T47D (cell line): ENCODE data around the gene ANKS3.
"Not testable (repeated sequence)": the region's sequence is repeated elsewhere in the genome, so short reads cannot be mapped to it uniquely, and the experiment has no call there.

Experiments
- DNase-seq, 2 experiments: peaks; one replicate each; pipeline versions ENCODE4 v3.0.0 to v3.0.0-alpha.2; 2011 to 2012; ENCODE audit warnings: low read depth in 1 of 2, low spot score in 1 of 2
- JUND ChIP-seq: IDR thresholded peaks from 2 replicates; pipeline ENCODE4 v1.6.1; 2012; ENCODE audit warnings: low read depth
- in situ Hi-C: cut with HindIII; loops from 2 replicates; pipeline ENCODE4 v1.10.0; 2016; ENCODE audit warnings: low sequenced_read_pairs, low pct_unique_long_range_greater_than_20kb

ANKS3 gene

DNA sequence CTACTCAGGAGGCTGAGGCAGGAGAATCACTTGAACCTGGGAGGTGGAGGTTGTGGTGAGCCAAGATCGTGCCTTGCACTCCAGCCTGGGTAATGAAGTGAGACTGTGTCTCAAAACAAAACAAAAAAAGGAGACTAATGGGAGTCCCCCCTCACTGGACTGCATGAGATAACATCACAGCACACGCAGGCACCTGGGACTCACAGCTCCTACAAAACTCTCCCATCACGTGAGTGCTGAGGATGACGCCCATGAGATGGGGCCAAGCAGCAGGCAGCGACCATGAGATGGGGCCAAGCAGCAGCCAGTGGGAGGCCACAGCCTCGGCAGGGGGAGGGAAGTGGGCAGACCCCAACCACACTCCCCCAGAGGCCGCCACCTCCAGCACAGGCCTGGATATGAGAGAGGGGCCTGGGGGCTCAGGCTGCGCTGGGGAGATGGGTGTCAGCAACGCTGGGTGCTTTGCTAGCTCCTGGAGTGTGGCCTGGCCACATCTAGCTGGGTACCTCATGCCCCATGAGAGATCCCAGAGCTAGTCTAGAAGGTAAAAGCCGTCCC is 15.7 kb upstream of the ANKS3 start:
- in situ Hi-C loops = no loop called here
- no peak for TF ChIP-seq JUND

DNA sequence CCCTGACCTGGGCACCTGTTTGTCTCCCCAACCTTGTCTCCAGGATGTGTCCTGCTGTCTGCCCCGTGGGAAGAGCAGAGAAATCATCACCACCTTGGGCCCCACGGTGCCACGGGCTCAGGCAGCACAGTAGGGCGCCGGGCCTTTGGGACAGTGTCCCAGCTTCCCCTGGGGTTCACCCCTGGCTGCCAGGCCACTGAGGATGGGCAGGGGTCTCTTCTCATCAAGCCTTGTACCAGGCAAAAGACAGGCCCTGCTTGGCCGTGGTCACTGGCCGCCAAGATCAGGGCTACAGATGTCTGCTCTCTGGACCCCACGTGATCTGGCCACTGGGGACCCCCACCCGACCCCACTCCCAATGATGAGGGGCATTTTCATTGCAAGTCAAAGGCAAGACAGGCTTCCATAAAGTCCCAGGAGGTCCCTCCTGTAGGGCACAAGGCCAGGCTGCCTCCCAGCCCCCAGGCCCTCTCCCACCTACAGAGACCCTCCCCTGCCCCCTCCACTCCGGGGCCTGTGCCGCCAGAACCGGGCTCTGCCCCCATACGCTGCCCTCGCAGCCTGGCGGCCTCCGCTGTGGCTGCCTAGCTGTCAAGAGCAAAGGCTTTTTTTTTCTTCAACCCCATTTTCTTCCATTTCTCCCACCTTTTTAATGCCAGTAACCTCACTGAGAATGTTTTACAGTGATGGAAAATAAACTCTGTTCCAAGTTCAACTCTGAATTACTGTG is 14.8 kb upstream of the ANKS3 start:
- TF ChIP-seq JUND = no peak
- DNase-seq = no peak
- in situ Hi-C loops = no loop called here

More for the DNA sequence above, 15.7 kb upstream of the ANKS3 start:
- no peak for DNase-seq

DNA sequence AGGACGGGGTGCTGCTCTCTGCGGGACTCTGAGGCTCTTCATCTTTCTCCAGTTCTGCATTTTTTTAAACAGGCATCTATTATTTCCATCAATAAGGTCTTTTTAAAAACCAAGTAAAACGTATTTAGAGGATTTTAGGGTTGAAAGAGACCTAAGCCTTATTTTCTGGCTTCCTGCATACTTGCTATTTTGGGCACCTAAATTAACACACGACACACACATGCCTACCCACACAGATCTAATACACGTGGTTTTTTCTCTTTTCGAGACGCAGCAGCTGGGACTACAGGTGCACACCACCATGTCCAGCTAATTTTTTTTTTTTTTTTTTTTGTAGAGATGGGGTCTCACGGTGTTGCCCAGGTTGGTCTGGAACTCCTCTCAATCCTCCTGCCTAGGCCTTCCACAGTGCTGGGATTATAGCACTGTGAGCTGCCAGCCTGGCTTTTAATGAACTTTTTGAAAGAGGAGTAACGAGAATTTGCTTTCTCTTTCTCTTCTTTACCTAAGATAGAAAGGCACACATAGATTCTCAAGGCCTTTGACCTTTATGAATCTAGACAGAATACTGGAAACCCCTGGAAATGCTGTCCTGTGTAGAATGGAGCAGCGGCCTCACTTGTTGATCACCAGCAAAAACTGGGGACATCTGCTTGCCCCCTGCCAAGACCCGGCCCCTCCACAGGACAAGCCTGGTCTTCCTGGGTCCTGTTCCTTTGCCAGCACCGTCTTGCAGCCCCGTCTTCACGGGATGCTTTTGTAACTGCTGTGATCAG is 14.0 kb upstream of the ANKS3 start:
- TF ChIP-seq JUND = no peak
- DNase-seq = no peak
- in situ Hi-C loops = no loop called here

DNA sequence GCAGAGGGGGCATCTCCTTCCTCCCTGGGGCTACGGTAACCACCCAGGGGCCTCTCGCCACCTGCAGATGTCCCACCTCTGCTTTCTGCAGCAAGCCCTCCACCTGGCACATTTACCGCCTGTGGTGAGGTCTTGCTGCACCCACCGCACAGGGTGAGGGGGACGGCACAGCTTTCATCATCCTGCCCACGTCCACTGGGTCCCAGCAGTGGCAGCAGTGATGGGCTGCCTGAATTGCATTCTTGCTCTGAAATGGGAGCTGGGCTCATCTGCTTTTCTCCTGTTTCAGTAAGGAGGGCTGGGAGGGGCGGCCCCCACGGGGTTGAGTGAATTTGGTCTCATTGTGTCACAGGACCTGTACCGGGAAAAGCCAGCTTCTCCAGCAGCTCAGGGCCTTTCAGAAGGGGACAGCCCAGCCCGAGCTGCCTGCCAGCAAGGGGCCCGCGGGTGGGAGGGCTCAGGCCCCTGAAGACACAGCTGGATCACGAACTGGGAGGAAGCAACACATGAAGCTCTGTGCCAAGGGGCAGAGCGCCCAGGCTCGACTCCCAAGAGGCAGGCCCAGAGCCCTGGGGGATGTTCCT is 13.0 kb upstream of the ANKS3 start:
- DNase-seq = no peak
- no peak for TF ChIP-seq JUND
- in situ Hi-C loops = no loop called here

DNA sequence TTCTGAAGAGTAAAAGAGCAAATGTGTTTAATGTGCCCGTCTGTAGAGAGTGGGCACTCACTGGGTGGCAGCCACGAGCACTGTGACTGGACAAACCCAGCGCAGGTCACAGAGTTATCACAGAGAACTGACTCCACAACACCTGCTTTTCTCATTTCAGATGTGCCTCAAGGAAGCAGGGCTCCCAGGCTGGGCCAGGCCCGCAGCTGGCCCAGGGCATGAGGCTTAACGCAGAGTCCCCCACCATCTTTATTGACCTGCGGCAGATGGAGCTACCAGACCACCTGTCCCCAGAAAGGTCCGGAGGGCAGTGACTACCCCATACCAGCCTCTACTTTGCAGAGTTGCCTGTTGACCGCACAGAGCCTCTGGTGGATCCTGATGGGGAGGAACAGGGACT is 12.1 kb upstream of the ANKS3 start:
- TF ChIP-seq JUND = no peak
- in situ Hi-C loops = no loop called here
- DNase-seq = no peak

DNA sequence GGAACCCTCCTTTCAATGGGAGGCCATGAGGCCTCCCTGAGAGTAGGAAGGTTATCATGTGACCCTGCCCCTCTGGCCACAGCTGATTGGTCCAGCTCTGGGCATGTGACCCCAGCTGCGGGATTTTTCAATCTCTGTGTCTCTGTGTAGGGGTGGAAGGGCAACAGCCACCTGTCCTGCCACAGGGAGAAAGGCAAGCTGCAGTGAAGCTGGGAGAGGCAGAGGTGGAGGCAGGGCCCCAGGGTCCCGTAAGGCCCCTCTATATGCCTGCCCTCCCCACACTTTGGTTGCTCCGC is 11.2 kb upstream of the ANKS3 start:
- TF ChIP-seq JUND = no peak

DNA sequence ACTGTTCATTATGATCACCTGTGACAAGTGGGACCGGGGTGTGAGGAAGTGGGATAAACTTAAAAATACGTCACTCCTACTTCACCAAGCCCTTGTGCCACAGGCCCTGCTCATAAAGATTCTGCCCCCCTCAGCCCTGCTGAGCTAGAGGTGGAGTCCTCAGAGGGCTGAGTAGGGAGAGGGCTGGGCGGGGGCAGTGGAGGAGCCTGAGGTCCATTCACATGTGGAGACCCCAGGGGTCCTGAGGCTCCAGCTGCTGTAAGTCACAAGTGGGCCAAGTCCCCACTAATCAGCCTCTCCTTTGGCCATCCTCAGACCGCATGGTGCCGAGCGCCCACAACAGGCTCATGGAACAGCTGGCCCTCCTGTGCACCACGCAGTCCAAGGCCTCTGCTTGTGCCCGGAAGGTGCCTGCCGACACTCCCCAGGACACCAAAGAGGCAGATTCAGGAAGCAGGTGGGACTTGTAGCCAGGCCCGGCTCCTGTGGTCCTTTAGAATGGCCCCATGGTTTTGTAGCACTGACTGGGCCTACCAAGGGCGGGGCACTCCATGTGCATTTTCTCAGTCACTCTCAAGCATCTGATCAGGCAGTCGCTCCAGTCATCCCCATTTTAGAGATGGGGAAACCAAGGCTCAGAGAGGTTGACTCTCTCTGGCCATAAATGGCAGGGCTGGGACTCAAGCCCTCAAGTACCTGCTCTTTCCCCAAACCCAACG is 10.6 kb upstream of the ANKS3 start:
- no peak for DNase-seq
- TF ChIP-seq JUND = no peak
- in situ Hi-C loops = no loop called here

More for the DNA sequence above, 11.2 kb upstream of the ANKS3 start:
- DNase-seq = no peak
- in situ Hi-C loops = no loop called here

DNA sequence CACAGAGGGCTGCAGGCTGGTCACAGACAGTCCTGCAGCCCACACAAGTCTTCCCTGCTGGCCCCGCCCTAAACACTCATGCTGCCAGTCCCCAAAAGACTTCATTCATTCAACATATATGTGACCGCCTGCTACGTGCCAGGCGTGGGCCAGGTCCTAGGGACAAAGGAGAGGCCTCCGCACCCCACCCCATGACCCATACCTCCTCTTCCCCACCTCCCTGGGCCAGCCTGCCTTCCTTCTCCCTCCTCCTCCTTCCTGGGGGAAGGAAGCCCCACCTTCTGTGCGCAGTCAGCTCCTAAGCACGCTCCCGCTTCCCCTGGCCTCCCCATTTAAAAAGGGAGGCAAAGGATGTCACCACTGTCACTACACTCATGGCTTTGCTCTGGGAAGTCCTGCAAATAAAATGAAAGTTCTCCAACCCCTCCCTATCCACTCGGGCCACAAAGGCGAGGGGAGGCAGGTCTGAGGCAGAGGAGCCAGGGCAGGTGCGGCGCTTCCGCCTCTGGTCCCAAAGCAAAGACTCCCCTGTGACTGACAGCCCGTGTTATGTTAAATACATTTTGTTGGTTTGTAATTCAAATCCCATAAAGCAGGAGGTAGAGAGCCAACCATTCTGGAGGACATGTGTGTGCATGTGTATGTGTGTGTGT is 9.3 kb upstream of the ANKS3 start:
- no peak for DNase-seq
- in situ Hi-C loops = no loop called here
- TF ChIP-seq JUND = no peak

DNA sequence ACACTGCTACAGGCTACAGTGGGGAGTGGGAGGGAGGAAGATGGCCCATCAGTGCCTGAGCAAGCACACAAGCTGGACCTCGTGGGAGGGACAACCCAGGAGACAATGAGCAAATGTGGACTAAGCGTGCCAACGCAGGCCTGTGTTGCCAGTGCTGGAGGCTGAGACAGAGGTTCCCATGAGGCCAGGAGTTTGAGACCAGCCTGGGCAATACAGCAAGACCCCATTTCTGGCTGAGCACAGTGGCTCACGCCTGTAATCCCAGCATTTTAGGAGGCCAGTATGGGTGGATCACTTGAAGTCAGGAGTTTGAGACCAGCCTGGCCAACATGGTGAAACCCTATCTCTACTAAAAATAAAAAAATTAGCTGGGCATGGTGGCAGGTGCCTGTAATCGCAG is 4.3 kb upstream of the ANKS3 start:
- in situ Hi-C loops, DNase-seq: not testable (repeated sequence)

DNA sequence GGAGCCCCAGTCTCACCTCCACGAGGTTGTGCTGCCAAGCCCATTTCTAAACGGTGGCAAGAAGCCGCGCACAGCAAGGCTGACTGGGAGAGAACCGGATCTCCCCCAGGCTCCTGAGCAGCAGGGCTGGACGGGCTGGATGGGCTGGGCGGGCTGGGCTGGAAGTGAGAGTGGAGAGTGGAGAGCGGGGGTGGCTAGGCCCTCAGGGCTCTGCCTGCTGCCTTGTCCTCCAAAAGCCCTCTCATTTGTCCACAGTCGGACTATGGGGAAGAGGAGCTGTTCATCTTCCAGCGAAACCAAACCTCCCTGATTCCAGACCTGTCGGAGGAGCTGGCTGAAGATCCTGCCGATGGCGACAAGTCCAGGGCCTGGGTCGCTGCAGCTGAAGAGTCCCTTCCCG is 3.5 kb upstream of the ANKS3 start:
- peak in 1 of 2 experiments; percentile 15 for DNase-seq
- in situ Hi-C loops = no loop called here
- TF ChIP-seq JUND = no peak

DNA sequence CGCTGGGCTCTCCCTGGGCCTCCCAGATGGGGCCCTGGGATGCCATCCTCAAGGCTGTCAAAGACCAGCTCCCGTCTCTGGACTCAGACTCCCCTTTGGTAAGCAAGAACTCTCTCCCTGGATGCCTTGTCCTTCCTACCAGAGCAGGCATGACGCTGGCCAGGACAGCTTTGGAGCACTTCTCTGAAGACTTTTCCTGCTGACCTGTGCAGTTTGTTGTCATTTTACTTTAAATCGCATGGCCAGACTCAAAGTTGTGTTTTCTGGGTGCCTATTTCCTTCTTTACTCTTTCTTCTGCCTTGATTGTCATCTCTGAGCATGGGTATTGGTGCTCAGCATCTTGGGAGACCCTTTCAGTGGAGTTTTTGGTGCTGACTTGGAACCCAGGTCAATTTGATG is 2.5 kb upstream of the ANKS3 start:
- DNase-seq = no peak
- no peak for TF ChIP-seq JUND
- in situ Hi-C loops = no loop called here

DNA sequence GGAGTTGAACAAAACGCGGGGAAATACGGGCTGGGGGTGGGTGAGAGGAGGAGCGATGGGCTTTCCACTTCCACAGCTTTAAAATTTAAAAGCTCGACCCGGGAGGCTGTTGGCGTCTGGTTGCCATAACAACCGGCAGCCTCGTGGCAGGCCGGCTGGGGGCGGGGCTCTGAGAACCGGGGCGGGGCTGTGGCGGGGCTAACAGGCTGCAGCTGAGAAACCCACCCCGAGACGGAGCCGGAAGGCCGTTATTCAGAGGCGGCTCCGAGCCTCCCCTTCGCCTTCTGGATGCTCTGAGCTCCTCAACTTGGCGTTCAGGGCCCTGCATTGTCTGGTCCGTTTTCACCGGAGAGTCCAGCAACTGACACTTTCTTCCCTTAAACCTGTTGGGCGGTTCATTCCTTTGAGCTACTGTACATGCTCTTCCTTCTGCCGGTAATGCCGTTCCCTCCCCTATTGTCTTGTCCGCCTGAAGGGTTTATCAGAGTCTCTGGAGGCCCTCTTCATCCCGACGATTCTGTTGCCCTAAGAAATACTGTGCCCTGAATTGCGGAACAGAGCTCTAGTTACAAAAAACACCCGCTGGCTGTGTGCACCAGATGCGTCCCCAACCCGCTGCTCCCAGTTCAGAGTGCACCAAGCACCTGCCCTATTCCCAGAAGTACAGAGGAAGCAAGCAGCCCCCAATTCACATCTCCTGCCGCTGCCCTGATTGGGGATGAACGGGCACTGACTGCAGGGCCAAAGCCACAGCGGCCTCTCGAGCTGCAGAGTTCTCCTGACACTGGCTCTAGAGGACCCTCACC is 862 bp upstream of the ANKS3 start:
- in situ Hi-C loops = no loop called here
- TF ChIP-seq JUND = no peak
- peak; percentile 67 to 79 for DNase-seq
